Activated T-cell treated with anti-CD3 and anti-CD28 coated beads, Interleukin-2, amount 50 U/mL, for 1 hour (primary cell): ENCODE results near the gene HELB.

Experiments used
- DNase-seq: peaks from one replicate; pipeline ENCODE4 v3.0.0-alpha.2; 2020

HELB gene

GRCh38 chr12:66304296-66304900 is 2.1 kb downstream of the HELB start:
- DNase-seq, result no peak

DNA sequence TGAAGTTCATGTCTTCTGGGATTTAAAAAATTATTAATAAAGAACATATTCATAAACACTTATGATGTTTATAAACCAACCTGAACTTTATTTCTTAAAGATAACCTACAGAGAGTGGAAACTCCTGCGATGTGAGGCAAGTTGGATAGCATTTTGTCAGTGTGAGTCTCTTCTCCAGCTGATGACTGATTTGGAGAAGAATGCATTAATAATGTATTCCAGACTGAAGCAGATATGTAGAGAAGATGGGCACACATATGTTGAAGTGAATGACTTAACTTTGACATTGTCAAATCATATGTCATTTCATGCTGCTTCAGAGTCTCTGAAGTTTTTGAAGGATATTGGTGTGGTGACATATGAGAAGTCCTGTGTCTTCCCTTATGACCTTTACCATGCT is 7.3 kb downstream of the HELB start:
- DNase-seq, result no peak

GRCh38 chr12:66312189-66312588 is 9.9 kb downstream of the HELB start:
- DNase-seq, result no peak

GRCh38 chr12:66314278-66314677 is 12.0 kb downstream of the HELB start:
- DNase-seq, result no peak

DNA sequence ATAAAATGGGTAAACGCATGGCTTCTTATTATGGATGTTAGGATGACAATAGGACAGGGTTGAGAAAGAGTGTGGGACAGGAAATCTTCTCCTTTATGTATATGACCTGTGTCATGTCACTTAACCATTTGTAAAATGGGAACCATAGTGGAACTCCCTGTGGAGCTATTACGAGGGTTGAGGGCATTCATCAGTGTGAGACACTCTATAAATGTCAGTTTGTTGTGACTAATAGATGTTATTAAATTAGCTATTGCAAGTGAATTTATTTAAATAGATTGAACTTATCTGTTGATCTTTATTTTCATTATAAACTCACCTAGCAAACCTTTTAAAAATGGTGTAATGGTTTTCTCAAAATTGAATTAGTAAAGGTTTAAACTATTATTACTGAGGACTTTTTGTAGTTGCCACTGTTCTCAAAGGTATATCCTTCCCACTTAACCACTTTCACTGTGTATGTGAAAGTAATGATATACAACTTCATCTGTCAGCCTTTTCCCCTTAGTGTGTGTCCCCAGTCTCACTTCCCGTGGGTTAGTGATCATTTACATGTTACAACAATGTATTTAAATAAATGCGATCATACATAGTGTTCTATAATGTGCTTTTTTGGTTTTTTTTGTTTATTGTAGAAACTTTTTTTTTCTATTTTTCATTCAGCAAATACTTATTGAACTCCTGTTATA is 17.1 kb downstream of the HELB start:
- DNase-seq, result no peak

DNA sequence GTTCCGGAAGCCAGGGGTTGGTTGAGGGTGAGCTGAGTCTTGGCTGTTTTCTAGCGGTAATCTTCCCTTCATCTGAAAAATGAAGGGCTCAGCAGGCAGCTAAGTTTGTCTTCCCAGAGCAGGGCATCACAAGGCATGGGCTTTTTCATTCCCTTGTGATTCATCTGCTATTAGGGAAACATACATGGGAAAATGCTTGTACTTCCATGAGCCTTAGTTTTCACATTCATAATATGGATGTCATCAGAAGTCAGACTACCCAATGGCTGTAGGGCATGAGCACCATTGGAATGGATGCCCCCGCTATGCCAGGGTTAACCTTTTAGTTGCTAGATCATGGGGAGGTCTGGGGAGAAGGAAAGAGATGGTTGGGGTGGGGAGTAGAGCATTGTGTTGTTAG is 18.7 kb downstream of the HELB start:
- DNase-seq, result no peak

DNA sequence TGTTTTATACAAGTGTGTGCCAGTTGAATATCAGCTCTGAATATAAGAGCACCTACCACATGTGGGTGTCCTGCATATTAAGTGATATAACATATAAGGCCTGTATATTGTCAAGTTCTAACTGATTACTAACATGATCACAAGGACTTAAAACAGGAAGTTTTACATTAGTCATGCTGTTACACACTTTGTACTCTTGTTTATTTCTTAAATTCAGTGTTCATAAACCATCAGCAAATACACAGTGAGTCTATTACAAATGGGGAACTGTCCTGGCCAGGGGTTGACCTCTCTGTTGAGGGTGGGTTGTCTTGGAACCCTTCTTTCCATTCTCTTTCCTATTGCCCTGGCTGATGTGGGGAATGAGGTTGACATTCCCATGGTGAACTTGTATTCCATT is 19.1 kb downstream of the HELB start:
- no peak for DNase-seq

DNA sequence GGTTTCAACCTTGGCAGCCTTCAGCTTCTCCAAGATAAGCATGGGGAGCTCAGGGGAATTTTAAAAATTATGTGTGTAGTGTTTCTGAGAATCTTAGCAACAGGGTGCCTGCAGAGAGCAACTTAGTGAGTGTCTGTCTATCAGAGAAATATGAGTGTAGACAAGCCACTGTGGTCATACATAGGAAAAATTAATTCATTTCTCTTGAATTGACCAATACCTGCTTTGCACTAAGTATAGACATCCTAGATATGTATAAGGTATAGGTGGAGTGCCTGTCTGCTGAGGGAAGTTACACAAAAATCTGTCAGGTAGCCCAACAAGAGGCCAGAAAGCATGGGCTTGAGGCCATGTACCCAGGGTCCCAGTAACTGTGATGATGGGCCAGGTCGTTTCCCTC is 20.7 kb downstream of the HELB start:
- DNase-seq, result no peak

DNA sequence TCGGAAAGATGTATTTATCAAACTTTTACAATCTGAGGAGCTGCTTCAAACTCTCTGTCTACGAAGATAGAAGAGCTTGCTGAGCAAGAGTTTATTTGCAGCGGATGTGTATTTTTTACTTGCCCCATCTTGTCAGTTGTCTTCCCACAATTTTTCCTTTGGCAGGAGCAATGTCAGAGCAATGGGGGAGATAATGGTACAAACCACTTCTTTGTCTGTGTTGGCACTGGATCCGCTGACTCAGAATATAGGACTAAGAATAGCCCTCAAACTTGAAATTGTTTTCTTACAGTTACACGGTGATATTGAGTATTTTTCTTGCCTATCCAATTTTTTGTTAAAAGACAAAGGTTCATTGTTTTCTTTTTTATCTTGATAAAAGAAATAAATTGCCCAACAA is 27.6 kb downstream of the HELB start:
- DNase-seq, result no peak

DNA sequence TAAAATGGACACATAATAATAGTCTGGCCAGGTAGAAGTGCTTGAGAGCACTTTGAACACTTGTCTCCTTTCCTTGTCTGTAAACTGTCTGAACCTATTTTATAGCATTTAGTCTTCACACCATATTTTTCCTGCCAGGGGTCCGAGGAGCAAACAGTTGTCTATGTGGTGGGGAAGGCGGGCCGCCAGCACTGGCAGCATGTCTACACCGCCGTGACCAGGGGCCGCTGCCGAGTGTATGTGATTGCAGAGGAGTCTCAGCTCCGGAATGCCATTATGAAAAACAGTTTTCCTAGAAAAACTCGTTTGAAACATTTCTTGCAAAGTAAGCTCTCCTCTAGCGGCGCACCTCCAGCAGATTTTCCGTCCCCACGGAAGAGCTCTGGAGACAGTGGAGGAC is 28.7 kb downstream of the HELB start:
- DNase-seq, result no peak

DNA sequence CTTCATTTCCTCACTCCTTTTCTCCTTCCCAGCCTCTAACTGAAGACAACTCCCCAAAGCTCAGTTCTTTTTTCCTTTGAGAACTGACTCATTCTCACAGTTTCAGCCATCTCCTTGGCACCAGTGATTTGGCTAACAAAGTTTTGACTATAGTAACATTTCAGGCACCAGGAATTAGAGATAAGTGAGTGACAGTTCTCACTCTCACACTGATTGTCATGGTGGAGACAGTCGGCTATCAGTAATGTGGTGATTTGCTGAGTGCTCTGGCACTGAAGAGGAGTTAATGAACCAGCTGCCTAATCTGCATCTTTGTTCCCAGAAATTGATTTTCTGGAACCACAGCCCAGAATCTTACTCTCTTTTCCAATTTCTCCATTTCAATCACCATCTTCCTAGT is 29.5 kb downstream of the HELB start:
- DNase-seq, result no peak

GRCh38 chr12:66335746-66336145 is 33.5 kb downstream of the HELB start:
- DNase-seq, result no peak

GRCh38 chr12:66337381-66338010 is 35.2 kb downstream of the HELB start:
- DNase-seq, result no peak

DNA sequence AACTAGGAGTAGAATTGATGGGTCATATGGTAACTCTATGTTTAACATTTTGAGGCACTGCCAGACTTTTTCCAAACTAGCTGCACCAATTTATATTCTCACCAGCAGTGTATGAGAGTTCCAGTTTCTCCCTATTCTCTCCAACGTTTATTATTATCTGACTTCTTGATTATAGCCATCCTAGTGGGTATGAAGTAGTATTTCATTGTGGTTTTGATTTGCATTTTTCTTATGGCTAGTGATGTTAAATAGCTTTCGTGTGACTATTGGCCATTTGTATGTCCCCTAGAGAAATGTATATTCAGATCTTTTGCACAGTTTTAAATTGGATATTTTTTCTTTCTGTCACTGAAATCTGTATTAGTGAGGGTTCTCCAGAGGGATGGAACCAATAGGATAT is 37.8 kb downstream of the HELB start:
- DNase-seq, result no peak

GRCh38 chr12:66341126-66341525 is 38.8 kb downstream of the HELB start:
- DNase-seq, result no peak

DNA sequence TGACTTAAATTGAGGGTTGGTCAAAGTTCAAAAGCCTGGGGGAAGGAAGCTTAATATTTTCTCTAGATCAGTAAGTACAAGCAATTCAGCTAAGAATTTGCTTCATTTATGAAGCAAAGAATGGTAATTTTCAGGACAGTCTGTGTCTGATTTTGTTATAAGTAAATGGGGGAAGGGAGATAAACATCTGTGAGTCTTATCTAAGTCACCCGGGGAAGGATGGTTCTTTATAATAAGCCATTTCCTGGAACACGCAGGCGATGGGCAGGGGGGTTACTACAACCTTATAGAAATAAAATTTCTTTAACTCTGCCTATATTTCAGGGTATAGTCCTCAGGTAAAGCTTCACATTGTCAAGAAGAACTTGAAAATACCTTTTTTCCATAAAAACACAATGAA is 42.9 kb downstream of the HELB start:
- DNase-seq, result no peak

GRCh38 chr12:66345956-66346355 is 43.7 kb downstream of the HELB start:
- DNase-seq, result no peak

GRCh38 chr12:66351301-66351700 is 49.0 kb downstream of the HELB start:
- no peak for DNase-seq

GRCh38 chr12:66352197-66352596 is 49.9 kb downstream of the HELB start:
- no peak for DNase-seq

DNA sequence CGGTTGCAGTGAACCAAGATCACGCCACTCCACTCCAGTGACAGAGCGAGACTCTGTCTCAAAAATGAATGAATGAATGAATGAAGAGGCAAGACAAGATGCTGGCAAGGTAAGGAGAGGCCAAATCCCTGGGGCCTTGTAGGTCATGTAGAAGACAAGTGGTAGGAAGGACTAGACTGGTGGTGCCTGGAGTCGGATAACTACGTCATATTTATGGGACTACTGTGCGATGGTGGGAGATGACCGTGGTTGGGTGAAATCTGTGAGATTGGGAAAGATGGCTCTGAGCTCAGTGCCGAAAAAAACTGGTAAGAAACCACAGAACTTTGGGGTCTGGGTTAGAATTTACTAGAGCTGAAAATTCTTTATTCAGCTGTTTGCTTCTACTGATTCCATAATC is 50.6 kb downstream of the HELB start:
- no peak for DNase-seq

DNA sequence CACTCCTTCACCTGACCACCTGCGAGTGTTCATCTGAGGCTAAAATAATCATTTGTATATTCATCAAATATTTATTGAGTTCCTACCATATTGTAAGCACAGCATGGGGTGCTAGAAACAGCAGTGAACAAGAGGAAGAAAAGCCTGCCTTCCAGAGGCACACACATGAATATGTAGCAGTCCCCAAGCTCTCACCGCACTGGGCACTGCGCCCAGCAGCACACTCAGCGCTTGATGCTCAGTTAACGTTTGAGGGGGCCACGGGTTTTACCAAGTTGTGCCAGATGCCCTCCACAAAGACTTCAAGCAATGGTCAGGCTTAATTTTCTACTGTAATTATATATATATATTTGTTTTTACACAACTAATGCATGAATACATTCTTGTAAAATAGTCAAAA is 52.0 kb downstream of the HELB start:
- DNase-seq, result no peak

DNA sequence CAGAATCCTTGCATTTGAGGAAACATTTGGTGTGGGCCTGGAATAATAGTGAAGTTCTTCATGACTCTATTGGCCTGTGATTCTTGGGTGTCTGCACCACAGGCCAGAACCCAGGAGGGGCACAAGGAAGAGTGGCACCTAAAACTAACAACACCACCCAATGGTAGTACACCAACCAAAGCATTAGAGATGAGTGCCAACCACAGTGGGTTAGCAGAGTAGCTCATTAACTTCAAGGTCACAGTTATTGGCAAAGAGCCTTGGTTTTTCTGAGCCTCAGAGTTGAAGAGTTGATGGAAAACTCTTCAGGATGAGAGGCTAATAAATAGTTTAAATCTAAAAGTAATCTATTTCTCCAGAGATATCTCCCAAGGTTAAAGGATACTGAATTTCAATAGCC is 57.0 kb downstream of the HELB start:
- no peak for DNase-seq

DNA sequence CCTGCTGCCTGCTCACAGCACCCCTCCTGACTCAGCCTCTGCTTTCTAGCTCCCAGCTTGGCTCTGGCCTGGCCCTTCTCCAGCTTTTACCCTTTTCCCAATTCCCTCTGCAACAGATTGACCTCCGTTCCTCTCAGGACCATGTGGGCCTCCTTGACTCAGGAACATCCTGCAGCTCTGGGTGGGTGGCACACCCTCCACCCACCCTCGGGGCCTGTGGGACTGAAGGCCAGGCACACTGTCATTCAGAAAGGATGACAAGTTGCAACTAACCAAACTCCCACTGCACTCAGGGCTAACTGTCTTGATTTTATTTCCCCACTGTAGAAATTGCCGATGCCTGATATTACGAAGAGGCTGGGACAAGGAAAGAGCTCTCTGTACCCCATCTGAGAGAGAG is 59.4 kb downstream of the HELB start:
- DNase-seq, result no peak

GRCh38 chr12:66365718-66366490 is 63.6 kb downstream of the HELB start:
- no peak for DNase-seq
